HK-2 (cell line): Measurements from ENCODE around the gene TFRC.
A peak's percentile ranks its signal among the peaks of the same experiment; 100 is the strongest.
"Not testable (repeated sequence)": the region's sequence is repeated elsewhere in the genome, so short reads cannot be mapped to it uniquely, and the experiment has no call there.

Source experiments
- DNase-seq: peaks from one replicate; pipeline ENCODE4 v3.0.0-alpha.2; 2018; ENCODE audit not compliant: unreplicated experiment

The TFRC gene

DNA sequence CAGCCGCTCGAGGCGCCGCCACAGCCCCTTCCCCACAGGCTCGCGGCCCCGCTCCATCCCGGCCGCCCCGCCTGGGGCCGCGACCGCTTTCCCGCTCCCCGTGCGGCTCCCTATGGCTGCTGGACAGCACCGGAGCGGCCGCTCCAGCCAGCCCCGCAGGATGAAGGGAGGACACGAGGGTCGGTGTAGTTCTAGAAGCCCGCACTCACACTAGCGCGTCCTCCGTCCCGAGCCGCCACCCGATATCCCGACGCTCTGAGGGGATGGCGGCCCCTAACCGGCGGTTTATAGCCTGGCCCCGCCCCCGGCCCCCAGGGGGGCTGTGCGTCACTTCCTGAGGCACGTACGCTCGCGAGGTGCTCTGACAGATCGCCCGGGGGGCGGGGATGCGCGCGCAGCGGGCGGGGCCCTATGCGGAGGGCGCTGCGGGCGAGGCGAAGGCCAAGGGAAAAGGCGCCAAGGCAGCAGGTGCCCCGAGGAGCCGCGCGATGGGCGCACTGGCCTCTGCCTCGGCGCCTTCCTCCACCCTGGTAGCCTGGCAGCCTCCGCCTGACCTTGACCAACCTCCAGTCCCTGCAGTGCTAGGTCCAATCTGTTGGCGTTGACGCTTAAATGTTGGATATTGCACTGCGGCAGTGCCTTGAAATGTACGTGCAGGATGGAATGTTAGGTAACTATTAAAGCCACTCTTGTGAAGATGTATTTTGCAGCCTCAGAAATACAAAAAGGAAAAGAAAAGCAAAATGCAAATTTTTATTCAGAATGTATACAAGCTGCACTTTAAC, at the start of gene TFRC:
Gene TFRC (minus strand): TSS at position 257 of the 785 bp plus-strand sequence. CDS start 4,991 bp downstream, outside the sequence.
- DNase-seq = peak; percentile 95

DNA sequence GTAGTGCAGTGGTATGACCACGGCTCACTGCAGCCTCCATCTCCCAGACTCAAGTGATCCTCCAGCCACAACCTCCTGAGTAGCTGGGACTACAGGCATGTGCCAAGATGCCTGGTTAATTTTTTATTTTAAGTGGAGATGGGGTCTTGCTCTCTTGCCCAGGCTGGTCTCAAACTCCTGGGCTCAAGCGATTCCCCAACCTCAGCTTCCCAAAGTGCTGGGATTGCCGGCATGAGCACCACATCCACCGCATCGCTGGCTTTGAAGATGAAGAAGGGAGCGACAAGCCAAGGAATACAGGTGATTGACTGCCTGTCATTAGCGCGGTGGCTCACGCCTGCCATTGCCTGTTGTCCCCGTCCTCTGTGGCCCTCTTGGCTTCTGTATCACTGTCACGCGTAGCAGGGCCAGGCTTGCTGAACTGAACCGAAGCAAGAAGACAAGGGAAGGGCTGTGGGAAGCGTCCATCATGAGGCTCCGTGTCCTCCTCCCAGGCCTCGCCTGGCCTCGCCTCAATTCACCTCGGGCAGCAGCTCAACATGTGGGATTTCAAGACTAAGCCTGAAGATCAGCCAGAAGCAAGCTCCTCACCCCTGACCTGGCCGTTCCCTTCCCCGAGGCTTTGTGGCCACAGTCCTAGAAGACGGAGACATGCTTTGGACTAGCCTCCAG, 46.4 kb upstream of the TFRC start:
- no peak for DNase-seq

DNA sequence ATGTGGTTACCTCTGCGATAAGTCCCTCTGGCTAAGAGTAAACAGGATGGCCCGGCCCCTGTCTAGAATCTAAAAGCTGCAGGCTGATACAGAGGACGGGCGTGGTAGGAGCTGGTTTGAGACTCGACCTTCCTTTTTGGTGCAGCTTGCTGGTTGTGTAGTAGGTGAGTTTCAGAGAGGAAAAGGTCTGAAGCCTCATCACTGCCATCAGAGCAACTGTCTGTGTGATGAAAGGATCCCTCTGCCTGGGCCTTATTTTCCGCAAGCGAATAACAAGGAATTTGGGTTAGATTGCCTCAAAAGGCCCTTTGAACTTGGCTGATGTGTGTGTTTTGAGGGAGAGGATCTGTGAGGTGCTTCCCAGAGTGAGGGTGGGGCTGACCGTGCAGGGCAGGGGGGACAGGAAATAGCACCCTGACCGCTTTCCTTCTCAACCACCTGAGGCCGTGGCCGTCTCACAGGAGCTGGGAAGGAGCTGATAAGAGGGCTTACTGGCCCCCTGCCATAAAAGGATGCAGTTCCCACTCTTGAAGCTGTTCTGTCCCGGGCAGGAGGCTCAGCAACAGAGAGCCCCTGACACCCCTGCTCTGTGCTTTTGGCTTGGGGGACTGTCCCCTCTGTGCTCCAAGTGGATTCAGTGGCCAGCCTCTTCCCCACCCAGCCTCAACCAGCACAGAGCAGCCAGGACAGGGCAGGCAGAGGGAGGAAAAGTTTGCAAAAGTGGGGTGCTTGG, 45.6 kb upstream of the TFRC start:
- DNase-seq = no peak

DNA sequence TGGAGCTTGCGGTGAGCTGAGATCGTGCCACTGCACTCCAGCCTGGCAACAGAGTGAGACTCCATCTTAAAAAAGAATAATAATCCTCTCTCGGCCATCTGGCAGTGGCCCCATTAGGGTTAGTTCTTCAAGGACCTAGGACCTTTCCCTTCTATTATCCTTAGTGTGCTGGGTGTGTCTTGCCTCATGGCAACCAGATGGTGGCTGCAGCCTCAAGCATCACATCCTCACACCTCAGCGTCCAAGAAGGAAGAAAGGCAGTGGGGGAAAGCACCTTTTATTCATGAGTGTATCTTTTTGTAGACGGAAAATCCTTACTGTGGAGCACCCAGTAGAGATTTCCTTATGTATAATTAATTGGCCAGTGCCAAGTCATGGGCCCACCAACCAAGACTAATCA, 42.7 kb upstream of the TFRC start:
- no peak for DNase-seq

DNA sequence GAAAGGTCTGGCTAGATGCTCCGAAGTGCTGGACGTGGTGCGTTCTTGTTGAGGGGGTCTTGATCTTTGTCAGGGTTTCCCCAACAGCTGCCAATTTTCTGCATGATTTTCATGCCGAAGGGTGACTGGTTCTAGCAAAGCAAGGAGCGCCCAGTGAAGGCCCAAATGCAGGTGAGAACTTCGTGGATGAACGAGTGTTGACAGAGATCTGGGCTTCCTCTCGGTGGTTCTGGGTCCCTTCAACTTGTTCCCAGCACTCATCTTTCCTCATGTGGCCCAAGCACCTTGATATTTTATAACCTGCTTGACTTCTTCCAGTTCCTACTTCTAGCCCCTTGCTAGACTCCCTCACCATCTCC, 40.8 kb upstream of the TFRC start:
- no peak for DNase-seq

DNA sequence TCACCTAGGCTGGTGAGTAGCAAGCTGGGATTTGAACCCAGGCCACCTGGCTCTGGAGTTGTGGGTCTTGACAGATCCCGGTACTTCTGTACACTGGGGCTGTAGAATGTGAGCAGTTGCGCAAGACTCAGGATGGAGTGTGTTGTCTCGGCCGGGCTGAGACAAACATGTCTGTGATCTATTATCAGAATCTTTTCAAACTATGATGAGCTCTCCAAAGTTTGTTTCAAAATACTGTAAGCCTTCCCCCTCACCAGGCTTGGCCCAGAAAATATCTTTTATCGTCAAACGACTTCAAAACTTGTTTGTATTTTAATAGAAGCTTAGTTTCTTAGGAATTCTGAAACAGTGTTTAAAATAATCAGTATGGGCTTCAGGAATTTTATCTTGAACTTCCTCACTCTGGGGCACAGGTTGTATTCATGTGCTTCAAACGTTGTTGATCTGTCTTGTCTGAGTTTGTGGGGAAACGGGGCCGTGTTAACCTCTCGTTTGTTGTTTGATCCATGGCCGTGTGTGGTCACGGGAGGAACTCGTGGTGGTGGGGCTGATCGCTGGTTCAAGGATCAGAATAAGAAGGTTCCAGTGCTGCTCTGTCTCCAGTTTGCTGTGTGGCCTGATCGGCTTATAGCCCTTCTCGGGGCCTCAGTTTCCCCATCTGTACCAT, 40.3 kb upstream of the TFRC start:
- DNase-seq = no peak

DNA sequence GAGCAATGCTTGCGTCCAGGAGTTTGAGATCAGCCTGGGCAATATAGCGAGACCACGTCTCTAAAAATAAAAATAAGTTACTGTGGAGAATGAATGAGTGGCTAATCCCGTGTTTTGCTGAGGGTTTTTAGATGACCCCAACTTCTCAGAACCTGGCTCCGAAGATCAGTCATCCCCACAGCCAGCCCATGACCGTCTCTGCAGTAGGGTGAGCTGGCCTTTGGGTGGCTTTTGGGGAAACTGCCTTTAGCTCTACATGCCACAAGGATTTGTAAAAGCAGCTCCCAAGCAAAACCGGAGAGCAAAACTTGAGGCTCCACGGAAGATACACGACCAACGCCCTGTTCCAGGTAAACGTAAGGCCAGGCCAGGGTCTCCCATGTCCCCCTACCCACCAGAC, 39.2 kb upstream of the TFRC start:
- DNase-seq = no peak

DNA sequence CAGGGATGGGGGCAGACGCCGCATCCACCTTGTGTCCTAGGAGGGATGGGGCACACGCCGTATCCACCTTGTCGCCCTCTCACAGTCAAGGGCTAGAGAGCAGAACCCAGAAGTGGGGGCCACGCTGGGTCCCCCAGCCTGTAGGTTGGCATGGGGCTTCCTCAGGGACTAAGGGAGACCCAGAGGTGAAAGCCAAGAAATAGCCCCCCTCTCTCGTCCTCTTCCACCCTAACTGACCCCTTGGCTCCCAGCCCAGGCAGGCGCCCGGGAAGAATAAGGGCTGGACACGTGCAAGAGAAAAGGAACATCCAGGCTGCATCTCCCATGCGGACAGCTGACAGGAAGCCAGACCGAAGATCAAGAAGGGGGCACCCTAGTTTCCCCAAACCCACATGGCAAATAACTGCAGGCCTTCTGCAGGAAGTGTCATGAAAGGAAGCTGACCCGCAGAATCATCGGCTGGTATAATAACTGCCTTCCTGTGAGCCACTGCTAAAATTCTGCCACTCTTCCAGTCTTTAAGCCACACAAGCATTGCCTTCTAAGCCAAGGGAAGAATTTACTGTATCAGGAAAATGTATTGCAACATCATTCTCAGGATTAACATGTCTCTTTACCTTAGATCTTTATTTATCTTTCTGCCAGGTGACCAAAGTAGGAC, 38.5 kb upstream of the TFRC start:
- no peak for DNase-seq

DNA sequence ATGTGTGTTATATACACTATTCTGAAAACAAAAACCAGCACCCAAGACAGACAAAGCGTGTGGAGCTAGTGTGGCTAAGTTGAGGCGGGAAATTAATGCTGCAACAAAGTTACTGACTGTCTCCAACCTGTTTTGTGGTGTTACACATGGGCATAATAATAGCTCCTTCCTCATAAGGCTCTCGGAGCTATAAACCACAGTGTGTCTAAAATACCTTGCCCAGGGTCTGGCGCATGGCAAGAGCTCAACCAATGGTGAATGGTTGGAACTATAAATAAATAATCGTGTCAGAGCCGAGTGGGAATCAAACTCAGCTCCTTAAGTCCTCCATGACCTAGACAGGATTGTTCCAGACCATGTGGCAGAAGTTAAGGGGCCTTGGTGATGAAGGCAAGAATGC, 35.9 kb upstream of the TFRC start:
- DNase-seq = no peak

DNA sequence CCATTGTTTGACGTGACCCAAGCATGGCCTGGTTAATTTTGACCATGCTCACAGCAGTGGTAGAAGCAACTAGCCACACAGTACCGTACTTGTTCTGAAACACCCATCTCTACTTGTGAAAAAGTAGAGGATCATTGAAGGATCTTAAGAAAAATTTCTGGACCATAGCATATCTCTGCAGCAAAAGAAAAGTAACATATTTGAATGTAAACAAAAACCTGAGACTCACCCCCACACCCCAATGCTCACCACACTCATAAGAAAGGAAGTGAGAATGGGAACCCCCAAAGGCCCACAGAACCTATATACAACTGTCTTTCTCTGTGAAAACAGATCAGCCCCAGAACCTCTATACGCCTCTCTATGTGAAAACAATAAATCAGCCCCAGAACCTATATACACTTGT, 33.8 kb upstream of the TFRC start:
- no peak for DNase-seq

DNA sequence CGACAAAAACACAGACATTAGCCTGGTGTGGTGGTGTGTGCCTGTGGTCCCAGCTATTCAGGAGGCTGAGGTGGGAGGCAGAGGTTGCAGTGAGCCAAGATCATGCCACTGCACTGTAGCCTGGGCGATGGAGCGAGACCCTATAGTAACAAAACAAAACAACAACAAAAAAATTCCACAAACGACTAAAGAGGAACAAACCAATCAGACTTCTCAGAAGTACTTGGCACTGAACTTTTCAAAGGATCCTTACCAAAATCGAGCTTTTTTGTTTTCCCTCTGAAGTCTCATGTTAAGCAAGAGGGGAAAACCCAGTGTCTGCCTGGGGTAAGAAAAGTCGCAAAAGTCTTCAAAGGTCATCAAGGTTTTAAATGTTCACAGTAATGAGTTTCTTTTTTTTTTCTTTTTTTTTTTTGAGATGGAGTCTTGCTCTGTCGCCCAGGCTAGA, 30.1 kb upstream of the TFRC start:
- DNase-seq = no peak

DNA sequence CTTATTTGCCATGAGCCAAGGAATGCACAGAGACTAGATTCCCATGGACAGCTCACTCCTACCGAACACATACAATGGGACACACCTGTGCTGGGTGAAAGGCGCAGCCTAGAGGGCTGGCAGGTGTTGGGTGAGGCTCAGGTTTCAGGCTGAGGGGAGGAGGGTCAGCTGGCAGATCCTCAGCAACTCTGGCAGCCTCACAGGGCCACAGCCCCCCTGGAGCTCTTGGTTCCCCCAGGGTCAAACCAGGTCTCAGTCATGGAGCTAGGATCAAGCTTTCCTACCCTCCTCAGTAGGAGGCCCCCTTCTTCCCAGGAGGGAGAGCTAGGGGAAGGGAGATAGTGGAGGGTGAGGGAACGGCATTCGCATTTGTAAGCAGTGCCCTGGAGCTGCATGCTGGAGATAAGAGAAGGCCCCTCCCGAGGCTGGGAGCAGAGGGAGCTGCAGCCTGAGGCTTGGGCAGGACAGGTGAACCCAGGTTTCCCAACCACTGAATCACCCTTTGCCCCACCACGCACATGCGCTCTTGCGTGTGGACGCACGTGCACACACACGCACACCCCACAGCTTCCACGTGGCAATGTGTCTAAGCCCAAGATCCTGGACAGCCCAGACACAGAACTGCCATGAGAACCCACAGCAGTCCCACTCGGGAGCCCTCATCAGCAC, 26.3 kb upstream of the TFRC start:
- DNase-seq = no peak

DNA sequence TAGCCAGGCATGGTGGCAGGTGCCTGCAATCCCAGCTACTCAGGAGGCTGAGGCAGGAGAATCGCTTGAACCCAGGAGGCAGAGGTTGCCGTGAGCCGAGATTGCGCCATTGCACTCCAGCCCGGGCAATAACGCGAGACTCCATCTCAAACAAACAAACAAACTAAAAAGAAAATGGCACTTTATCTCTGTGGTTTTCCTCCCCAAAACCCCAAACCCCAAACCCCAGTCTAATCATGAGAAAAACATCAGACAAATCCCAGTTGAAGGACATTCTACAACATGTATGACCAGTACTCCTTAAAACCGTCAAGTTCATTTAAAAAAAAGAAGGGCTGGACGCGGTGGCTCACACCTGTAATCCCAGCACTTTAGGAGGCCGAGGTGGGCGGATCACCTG, 22.8 kb upstream of the TFRC start:
- not testable (repeated sequence) for DNase-seq

DNA sequence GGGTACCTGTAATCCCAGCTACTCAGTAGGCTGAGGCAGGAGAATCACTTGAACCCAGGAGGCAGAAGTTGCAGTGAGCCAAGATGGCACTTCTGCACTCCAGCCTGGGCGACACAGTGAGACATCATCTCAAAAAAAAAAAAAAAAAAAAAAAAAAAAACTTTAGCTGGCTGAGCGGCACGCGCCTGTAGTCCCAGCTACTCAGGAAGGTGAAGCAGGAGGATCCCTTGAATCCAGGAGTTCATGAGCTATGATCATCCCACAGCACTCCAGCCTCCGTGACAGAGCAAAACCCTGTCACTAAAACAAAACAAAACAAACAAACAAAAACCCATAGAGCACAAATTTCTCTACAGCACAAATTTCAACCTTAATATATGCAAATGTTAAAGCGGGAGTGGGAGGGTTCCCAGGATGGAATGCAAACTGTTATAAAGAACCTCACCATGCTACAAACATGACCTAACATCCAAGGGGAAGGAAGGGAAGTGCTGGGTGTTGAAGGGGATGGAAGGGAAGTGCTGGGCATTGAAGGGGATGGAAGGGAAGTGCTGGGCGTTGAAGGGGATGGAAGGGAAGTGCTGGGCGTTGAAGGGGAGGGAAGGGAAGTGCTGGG, 16.6 kb upstream of the TFRC start:
- not testable (repeated sequence) for DNase-seq

DNA sequence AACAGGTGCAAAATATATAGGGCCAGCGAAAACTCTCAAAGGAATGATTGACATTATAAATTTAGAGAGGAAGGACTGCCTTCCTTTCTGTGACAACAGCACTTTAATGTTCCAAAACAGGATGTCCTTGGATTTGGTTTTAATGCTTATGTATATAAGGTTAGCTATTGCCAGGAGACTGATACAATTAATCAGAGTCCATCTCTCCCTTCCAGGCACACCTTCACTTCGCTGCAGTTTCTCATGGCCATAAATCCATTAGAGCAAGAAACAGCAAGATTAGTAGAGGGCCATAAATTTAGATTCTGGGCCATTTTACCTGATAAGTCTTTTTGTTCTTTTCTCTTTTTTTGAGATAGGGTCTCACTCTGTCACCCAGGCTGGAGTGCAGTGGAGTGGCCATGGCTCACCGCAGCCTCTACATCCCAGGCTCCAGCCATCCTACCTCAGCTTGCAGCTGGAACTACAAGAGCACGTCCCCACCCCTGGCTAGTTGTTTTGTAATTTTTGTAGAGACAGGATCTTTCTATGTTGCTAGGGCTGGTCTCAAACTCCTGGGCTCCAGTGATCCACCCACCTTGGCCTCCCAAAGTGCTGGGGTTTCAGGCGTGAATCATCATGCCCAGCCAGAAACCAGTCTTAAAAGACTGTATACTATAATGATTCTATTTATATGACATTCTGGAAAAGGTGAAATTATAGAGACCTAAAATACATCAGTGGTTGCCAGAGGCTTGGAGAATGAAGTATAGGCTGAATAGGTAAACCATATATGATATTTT, 15.7 kb upstream of the TFRC start:
- DNase-seq = no peak

DNA sequence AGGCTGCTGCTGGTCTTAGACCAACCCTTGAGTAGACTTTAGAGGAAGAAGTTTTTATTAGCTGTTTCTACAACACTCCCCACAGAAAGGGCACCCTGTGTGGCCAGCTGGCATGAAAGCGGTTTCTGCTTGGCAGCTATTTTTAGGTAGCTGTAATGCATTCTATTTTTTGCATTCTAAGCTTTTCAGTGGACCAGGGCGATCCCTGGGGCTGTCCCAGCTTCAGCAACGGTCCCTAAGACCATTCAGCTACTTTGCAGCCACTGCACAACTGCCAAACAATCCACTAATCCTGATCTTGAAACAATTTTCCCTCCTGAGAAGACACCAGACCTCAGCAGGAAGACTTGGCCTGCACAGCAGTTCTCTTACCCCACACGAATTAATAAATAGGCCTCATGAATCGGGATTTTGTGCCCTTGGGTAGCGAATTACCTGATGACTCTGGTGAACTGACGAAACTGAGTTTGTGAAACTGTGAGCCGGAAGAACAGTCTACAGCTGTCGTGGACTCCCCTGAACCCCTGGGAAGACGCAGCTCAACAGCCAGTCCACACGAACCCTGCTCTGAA, 14.6 kb upstream of the TFRC start:
- DNase-seq = no peak

DNA sequence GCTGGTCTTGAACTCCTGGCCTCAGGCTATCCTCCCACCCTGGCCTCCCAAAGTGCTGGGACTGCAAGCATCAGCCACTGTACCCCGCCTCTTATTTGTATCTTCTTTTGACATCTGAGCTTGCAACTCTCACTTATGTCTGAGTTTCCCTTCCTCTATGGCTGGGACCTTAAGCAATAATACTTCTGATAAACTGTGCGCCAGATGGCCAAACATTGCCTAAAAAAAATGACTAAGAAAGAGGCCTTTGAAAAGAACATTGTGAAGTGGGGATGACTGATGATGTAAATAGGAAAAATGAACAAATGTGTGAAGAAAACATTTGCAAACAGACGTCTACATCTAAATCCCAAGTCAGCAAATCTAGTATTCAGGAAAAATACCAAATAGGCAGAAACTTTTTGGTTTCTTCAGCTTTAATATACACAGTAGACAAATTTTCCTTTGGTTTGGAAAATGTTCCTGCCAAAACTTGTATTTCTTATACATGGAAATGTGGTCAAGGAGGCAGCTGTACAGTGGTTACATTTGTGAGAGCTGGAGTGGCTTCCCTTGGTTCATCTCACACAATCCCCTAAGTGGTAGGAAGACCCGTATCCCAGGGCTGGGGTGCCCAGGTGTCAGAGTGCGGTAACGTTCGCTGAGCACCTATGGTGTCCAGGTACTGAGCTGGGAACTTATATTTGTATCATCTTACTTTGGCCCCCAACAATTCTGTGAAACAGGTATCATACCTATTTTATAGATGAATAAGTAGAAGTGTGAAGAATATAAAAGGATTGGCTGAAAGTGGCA, 11.6 kb upstream of the TFRC start:
- no peak for DNase-seq

DNA sequence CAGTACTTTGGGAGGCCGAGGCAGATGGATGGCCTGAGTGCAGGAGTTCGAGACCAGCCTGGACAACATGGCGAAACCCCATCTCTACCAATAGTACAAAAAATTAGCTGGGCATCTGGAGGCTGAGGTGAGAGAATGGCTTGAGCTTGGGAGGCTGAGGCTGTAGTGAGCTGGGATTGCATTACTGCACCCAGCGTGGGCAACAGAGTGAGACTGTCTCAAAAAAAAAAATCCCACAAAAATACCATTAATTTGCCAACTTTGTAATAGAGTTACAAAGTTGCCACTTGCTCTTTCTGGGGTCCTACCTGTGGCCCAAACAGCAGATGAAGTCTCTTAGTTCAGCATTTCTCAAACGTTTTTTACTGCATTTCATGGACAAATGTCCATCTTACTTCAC, 6.0 kb upstream of the TFRC start:
- no peak for DNase-seq

DNA sequence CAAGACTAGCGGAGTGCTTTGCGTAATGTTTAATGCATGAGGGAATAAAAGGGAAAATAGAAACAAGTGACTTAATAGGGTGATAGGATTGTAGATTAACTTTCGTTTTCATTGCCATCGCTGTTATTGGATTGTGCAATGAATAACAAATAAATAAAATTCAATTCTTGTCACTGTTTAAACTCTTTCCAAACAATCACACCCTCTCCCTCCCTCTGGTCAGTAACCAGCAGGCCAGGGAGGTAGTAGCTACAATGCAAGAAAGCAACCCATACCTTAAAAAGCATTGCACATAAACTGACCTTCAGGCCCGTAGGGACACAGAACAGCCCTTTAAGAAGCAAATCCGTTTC, 705 bp upstream of the TFRC start:
- no peak for DNase-seq
